Right lobe of liver (tissue), 4 donors: ENCODE data around the gene IL6ST.

Source experiments
- POLR2A ChIP-seq: fragments of 450-650 bp; IDR thresholded peaks from one replicate; pipeline ENCODE4 v1.6.1; 2017; ENCODE audit warnings: antibody characterized with exemption, mild to moderate bottlenecking
- TF ChIP-seq, protein P1 (sequence below), 4 donors: fragments of 200-600 bp in 3 of 4; fragments of 450-650 bp in 1 of 4; IDR thresholded peaks; one replicate each; pipeline versions ENCODE4 v1.5.1 to v1.8.0; 2016 to 2022; ENCODE audit warnings: antibody characterized with exemption in 4 of 4, mild to moderate bottlenecking in 2 of 4
- donor health status: DM: no; HTN: no; CAD: no.
- donor health status: DM: no; HTN: no; CAD: no.
- donor health status: DM: no; HTN: yes; CAD: no.

DNA sequence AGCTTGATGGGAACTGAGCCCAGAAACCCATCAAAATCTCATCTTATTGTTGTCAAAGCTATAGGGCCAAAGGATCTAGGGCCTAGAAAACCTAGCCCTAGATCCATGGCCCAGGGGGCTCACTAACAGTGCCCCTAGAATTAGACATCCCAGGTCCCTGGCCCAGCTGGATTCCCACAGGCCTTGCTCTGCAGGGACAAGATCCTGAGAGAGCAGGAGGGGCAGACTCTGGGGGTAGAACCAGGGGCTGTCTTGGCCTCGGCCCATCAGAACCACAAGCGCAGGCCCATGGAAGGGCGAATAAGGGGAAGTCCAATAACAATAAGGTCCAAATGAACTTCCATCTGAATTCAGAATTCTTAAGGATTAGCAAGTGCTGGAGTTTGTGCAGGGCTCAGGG lies 69.6 kb downstream of the IL6ST start:
- TF ChIP-seq POLR2A = no peak
- TF ChIP-seq, protein P1, sequence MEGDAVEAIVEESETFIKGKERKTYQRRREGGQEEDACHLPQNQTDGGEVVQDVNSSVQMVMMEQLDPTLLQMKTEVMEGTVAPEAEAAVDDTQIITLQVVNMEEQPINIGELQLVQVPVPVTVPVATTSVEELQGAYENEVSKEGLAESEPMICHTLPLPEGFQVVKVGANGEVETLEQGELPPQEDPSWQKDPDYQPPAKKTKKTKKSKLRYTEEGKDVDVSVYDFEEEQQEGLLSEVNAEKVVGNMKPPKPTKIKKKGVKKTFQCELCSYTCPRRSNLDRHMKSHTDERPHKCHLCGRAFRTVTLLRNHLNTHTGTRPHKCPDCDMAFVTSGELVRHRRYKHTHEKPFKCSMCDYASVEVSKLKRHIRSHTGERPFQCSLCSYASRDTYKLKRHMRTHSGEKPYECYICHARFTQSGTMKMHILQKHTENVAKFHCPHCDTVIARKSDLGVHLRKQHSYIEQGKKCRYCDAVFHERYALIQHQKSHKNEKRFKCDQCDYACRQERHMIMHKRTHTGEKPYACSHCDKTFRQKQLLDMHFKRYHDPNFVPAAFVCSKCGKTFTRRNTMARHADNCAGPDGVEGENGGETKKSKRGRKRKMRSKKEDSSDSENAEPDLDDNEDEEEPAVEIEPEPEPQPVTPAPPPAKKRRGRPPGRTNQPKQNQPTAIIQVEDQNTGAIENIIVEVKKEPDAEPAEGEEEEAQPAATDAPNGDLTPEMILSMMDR (IDR thresholded peaks at IDR 0.05) = no peak
